Endothelial cell (in vitro differentiated cells): ENCODE results near the gene WDR5. TPM values are rescaled to one million over a fixed set of nuclear protein-coding genes. Genes with fewer than 3 reads are reported as not detected.

ENCODE experiments used
- DNase-seq: peaks from one replicate; pipeline ENCODE4 v3.0.0; 2021; ENCODE audit warnings: low spot score
- H3K27ac Mint-ChIP-seq: one replicate; pipeline ENCODE4 v1.8.0; 2021; ENCODE audit warnings: mixed read lengths, inconsistent platforms; ENCODE audit not compliant: unreplicated experiment
- H3K27me3 Mint-ChIP-seq: one replicate; pipeline ENCODE4 v1.8.0; 2021; ENCODE audit warnings: mild to moderate bottlenecking, moderate library complexity, mixed read lengths, inconsistent platforms; ENCODE audit not compliant: unreplicated experiment
- H3K36me3 Mint-ChIP-seq: one replicate; pipeline ENCODE4 v1.8.0; 2021; ENCODE audit warnings: mild to moderate bottlenecking, low read depth, mixed read lengths, inconsistent platforms; ENCODE audit not compliant: unreplicated experiment
- H3K4me1 Mint-ChIP-seq: one replicate; pipeline ENCODE4 v1.8.0; 2021; ENCODE audit warnings: mild to moderate bottlenecking, mixed read lengths, inconsistent platforms; ENCODE audit not compliant: unreplicated experiment
- H3K4me3 Mint-ChIP-seq: one replicate; pipeline ENCODE4 v1.8.0; 2021; ENCODE audit warnings: mild to moderate bottlenecking, mixed read lengths, inconsistent platforms; ENCODE audit not compliant: unreplicated experiment
- H3K9me3 Mint-ChIP-seq: one replicate; pipeline ENCODE4 v1.8.0; 2021; ENCODE audit warnings: mixed read lengths, inconsistent platforms; ENCODE audit not compliant: unreplicated experiment
- total RNA-seq: library from RNA; stranded (reverse); fragmentation: NEBNext Ultra II Directional; extraction: Animal tissue kit (Norgen Biotek cat#: 25700); gene quantifications from one replicate; pipeline ENCODE4 v1.2.1, GENCODE V29; 2021; ENCODE audit not compliant: unreplicated experiment
- TF ChIP-seq, protein P1 (sequence below): fragments of 200-600 bp; sonication (generic); IDR thresholded peaks from one replicate; pipeline ENCODE4 v1.5.0; 2021; ENCODE audit warnings: antibody characterized with exemption; ENCODE audit not compliant: unreplicated experiment

Gene WDR5
- total RNA-seq, 1 donor from 2014 or later, result 26.5 TPM

DNA sequence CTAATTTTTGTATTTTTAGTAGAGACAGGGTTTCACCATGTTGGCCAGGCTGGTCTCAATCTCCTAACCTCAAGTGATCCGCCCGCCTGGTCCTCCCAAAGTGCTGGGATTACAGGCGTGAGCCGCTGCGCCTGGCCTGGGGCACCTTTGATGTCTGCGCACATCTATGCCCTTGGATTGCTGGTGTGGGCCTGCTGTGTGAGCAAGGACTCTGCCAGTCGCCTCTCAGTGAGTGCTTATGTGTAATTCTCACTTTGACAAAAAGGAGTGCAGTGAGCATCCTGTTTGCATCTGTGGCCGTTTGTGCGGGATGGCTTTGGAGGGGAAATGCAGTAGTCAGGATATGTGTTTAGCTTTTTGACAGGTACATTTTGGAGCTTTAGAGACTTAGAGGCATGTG is 9.4 kb downstream of the WDR5 start:
- Mint-ChIP-seq H3K4me1 (no peaks in the 10 kb centered on the region), H3K27me3 (peaks cover 2% of the 10 kb centered on the region), H3K36me3 (peaks cover 30% of the 10 kb centered on the region), H3K4me3 (peak overlapping the region; percentile 37), H3K9me3 (no peaks in the 10 kb centered on the region), H3K27ac (no peak overlapping the region)
- TF ChIP-seq, protein P1, sequence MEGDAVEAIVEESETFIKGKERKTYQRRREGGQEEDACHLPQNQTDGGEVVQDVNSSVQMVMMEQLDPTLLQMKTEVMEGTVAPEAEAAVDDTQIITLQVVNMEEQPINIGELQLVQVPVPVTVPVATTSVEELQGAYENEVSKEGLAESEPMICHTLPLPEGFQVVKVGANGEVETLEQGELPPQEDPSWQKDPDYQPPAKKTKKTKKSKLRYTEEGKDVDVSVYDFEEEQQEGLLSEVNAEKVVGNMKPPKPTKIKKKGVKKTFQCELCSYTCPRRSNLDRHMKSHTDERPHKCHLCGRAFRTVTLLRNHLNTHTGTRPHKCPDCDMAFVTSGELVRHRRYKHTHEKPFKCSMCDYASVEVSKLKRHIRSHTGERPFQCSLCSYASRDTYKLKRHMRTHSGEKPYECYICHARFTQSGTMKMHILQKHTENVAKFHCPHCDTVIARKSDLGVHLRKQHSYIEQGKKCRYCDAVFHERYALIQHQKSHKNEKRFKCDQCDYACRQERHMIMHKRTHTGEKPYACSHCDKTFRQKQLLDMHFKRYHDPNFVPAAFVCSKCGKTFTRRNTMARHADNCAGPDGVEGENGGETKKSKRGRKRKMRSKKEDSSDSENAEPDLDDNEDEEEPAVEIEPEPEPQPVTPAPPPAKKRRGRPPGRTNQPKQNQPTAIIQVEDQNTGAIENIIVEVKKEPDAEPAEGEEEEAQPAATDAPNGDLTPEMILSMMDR, result no peak
- DNase-seq, result no peak

DNA sequence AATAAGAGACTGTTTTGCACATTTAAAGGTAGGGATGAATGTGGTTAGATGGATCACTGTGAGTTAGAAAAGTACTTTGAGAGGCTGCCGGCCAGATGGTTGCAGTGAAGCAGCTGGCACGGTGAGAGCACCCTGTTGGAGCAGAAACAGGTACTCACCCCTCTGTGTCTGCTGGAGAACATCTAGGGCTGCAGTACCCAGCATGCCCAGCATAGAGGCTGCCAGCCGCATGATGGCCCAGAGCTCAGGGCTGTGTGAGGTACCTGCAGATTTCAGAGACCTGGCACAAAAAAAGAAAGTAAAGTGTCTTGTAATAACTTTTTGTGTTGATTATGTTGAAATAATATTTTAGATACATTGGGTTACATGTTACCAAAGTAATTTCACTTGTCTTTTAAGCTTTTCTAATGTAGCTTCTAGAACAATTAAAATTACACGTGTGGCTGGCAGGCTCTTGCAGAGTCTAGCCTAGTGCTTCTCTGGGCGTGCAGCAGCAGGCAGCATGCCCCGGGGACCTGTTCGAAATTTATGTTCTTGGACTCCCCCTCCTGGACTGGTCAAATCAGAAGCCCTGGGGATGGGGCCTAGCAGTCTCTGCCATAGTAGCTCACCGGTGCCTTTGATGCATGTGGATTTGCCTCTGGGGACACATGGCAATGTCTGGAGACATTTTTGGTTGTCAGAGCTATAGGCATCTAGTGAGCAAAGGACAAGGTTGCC is 11.1 kb downstream of the WDR5 start:
- Mint-ChIP-seq H3K36me3 (peaks cover 29% of the 10 kb centered on the region), H3K27ac (no peak overlapping the region), H3K4me3 (no peak overlapping the region), H3K4me1 (no peaks in the 10 kb centered on the region), H3K9me3 (no peaks in the 10 kb centered on the region), H3K27me3 (no peaks in the 10 kb centered on the region)
- TF ChIP-seq, protein P1, result no peak
- DNase-seq, result no peak

DNA sequence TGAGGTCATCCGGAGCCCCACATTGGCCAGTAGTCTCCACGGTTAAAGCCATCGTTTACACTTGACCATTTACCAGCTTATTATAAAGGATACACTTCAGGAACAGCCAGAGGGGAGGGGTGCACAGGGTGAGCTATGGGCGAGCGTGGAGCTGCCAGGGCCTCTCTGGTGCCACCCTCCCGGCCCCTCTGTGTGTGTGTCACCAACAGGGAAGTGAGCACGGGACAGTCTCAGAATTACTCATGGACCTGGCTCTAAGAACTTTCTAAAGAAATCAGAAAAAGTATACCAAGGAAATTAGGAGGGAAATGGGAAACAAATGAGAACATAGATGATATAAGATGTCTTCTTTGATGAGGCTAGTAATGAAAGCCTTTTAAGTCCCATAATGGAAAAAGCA is 13.5 kb downstream of the WDR5 start:
- no peak overlapping the region for H3K4me3 Mint-ChIP-seq
- no peak for DNase-seq
- H3K27ac Mint-ChIP-seq, result no peak overlapping the region
- peaks cover 20% of the 10 kb centered on the region for H3K36me3 Mint-ChIP-seq
- TF ChIP-seq, protein P1, result no peak
- H3K27me3 Mint-ChIP-seq, result peaks cover 4% of the 10 kb centered on the region
- H3K9me3 Mint-ChIP-seq, result no peaks in the 10 kb centered on the region
- H3K4me1 Mint-ChIP-seq, result no peaks in the 10 kb centered on the region

DNA sequence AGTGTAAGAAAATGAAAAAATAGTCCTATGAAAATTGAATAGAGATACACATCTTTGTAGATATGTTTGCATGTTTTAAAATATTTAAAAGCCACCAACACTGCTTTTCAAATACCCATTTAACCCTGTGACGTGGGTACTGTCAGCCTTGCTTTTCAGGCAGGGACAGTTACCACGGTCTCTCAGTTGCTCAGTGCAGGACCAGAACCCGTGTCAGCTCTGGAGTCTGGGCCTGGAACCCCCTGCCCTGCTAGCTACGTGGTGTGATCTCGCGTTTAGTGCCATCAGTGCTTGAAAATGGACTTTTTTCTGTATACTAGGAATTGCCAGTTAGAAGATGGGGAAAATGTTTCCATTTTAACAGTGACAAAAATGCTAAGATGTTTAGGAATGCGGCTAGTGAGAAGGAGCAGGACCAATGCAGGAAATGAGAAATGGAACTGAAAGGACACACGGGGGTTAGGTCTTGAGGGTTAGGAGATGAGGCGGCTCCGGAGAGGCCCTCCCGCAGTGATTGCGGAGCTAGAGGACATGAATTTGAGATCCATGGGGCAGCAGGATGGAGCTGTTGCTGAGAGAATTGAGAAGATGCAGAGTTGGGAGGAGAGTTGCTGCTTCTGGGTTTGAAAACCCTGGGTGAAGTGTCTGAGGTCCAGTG is 14.8 kb downstream of the WDR5 start:
- peak overlapping the region; percentile 39 for H3K4me3 Mint-ChIP-seq
- peaks cover 6% of the 10 kb centered on the region for H3K27me3 Mint-ChIP-seq
- TF ChIP-seq, protein P1, result no peak
- no peaks in the 10 kb centered on the region for H3K9me3 Mint-ChIP-seq
- peaks cover 25% of the 10 kb centered on the region for H3K36me3 Mint-ChIP-seq
- no peak overlapping the region for H3K27ac Mint-ChIP-seq
- H3K4me1 Mint-ChIP-seq, result no peaks in the 10 kb centered on the region
- no peak for DNase-seq

DNA sequence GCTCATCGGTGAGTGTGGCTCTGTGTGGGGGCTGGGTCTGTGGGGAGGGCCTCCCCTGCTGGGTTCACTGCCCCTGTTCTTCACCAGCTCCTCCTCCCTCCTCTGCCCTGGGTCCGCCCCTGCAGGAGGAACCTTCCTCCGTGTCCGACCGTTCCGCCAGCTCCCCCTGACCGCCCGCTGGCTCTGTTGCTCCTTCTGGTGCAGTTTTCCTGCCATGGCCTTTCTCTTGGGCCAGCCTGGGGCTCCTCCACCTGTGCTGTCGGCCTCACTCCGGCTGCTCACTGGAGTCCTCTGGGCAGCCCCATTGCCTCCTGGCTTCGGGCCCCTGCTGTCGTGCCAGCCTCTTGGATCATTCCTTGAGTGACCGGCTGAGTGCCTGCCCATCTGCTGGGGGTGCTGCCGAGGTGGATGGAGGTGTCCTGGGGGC is 16.2 kb downstream of the WDR5 start:
- Mint-ChIP-seq H3K27me3 (peaks cover 6% of the 10 kb centered on the region), H3K36me3 (peaks cover 32% of the 10 kb centered on the region), H3K9me3 (no peaks in the 10 kb centered on the region), H3K27ac (no peak overlapping the region), H3K4me3 (no peak overlapping the region), H3K4me1 (no peaks in the 10 kb centered on the region)
- DNase-seq, result no peak
- TF ChIP-seq, protein P1, result no peak
